ENCODE results near the gene IMP3. TPM values are rescaled to one million over a fixed set of nuclear protein-coding genes. Genes with fewer than 3 reads are reported as not detected.

IMP3 gene, protein sequence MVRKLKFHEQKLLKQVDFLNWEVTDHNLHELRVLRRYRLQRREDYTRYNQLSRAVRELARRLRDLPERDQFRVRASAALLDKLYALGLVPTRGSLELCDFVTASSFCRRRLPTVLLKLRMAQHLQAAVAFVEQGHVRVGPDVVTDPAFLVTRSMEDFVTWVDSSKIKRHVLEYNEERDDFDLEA
- total RNA-seq (2022; extraction: Qiagen RNA extraction; ENCODE audit: low read depth) = 98.0 to 137 TPM (median 128 TPM) in 5 replicates

DNA sequence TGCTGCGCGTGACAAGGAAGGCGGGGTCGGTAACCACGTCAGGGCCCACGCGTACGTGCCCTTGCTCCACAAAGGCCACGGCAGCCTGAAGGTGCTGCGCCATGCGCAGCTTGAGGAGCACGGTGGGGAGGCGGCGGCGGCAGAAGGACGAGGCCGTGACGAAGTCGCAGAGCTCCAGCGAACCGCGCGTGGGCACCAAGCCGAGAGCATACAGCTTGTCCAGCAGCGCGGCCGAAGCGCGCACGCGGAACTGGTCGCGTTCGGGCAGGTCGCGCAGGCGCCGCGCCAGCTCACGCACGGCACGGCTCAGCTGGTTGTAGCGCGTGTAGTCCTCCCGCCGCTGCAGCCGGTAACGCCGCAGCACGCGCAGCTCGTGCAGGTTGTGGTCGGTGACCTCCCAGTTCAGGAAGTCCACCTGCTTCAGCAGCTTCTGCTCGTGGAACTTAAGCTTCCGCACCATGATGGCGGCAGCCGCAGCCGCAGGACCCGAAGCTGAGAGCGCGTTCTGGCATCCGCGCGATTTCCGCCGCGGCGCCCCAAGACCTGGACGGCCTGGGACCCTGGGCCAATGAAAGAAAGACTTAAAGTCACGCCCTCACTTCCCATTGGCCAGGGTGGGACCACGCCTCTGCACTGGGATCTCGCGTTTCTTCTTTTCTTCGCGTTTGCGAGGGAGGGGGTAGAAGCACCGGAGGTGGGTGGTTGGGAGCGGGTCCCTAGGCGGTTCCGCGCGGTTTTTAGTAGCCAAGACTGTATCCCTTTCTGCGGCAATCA lies at the start of gene IMP3:
IMP3 (minus strand) TSS at position 516 of the 774 bp plus-strand sequence; CDS start at position 460, 56 bp downstream.

GRCh38 chr15:75647370-75648155 lies 7.5 kb upstream of the IMP3 start, which contains the start of gene SNX33:
SNX33 (plus strand) TSS chr15:75647912; CDS start chr15:75649103, 1,191 bp downstream.

GRCh38 chr15:75625542-75626347 lies 14.3 kb downstream of the IMP3 start, which contains the start of gene SNUPN:
SNUPN (minus strand) TSS chr15:75625725; CDS start chr15:75621051, 4,674 bp downstream.

Other genes with a start within 250 kb of the IMP3 start
- 29.2 to 38.7 TPM (median 36.8 TPM) in 5 replicates for gene SIN3A, start 188.5 kb downstream of the IMP3 start, total RNA-seq (2022; extraction: Qiagen RNA extraction; ENCODE audit: low read depth)
- gene PTPN9, start 60.9 kb downstream of the IMP3 start, total RNA-seq (2022; extraction: Qiagen RNA extraction; ENCODE audit: low read depth) = 39.1 to 52.0 TPM (median 47.4 TPM) in 5 replicates
- 30.8 to 33.7 TPM (median 32.2 TPM) in 5 replicates for gene SNUPN, start 14.5 kb downstream of the IMP3 start, total RNA-seq (2022; extraction: Qiagen RNA extraction; ENCODE audit: low read depth)
- gene SNX33, start 7.7 kb upstream of the IMP3 start, total RNA-seq (2022; extraction: Qiagen RNA extraction; ENCODE audit: low read depth) = 12.9 to 18.5 TPM (median 16.1 TPM) in 5 replicates
- gene CSPG4, start 72.6 kb upstream of the IMP3 start, total RNA-seq (2022; extraction: Qiagen RNA extraction; ENCODE audit: low read depth) = 0.08 to 0.13 TPM (median 0.11 TPM) in 5 replicates
- 33.6 to 45.6 TPM (median 38.1 TPM) in 5 replicates for gene UBE2Q2, start 203.2 kb upstream of the IMP3 start, total RNA-seq (2022; extraction: Qiagen RNA extraction; ENCODE audit: low read depth)

Data from A549 treated with DMSO at 1 μM for 4 hours (cell line).